Esophagus squamous epithelium (tissue), 5 donors: ENCODE measurements around the gene CYLD. TPM values are rescaled to one million over a fixed set of nuclear protein-coding genes. Genes with fewer than 3 reads are reported as not detected.
A peak's percentile ranks its signal among the peaks of the same experiment; 100 is the strongest.

Source experiments
- DNase-seq: peaks from one replicate; lab custom pipeline; 2025; lab: John Stamatoyannopoulos, UW
- H3K27ac ChIP-seq, 4 donors: fragments of 200-600 bp; sonication (generic); one replicate each; pipeline ENCODE4 v1.5.1; 2016 to 2019; ENCODE audit warnings: mild to moderate bottlenecking in 1 of 4
- H3K27me3 ChIP-seq, 4 donors: fragments of 200-600 bp; sonication (generic); 1 replicate in 3 of 4; 2 replicates in 1 of 4; pipeline versions ENCODE4 v1.5.1 to v1.6.0; 2017 to 2021; ENCODE audit warnings: antibody characterized with exemption in 1 of 4
- H3K36me3 ChIP-seq, 3 donors: fragments of 200-600 bp; sonication (generic); one replicate each; pipeline ENCODE4 v1.5.1; 2016 to 2019
- H3K4me1 ChIP-seq, 3 donors: fragments of 200-600 bp; sonication (generic); one replicate each; pipeline ENCODE4 v1.5.1; 2017 to 2019
- H3K4me3 ChIP-seq, 4 donors: fragments of 200-600 bp; sonication (generic); 1 replicate in 3 of 4; 2 replicates in 1 of 4; pipeline ENCODE4 v1.5.1; 2016 to 2019; ENCODE audit warnings: mild to moderate bottlenecking in 2 of 4, moderate library complexity in 1 of 4
- H3K9me3 ChIP-seq, 3 donors: fragments of 200-600 bp; sonication (generic); one replicate each; pipeline ENCODE4 v1.5.1; 2016 to 2019
- POLR2A ChIP-seq, 4 donors: fragments of 450-650 bp; IDR thresholded peaks; one replicate each; pipeline ENCODE4 v1.6.1; 2017; ENCODE audit warnings: antibody characterized with exemption in 4 of 4, mild to moderate bottlenecking in 4 of 4, moderate library complexity in 3 of 4
- WGBS, 2 donors: methylation state at CpG; one replicate each; pipeline ENCODE4 v1.1.5; 2018; 5-methylcytosine and 5-hydroxymethylcytosine counted together
- intact Hi-C: fragments of 100-400 bp; cut with DNase I; formaldehyde crosslinking; loops from one replicate; pipeline ENCODE4 v1.15.0; 2022
- total RNA-seq, 4 donors: library from RNA; depleted of rRNA; stranded (reverse); fragments of >200 nt; gene quantifications; one replicate each; pipeline ENCODE4 v1.1.0, GENCODE V29; 2016
- TF ChIP-seq, protein P1 (sequence below), 6 experiments: fragments of 450-650 bp in 4 of 6; fragments of 200-600 bp in 2 of 6; sonication (generic) in 2 of 6; IDR thresholded peaks; one replicate each; pipeline ENCODE4 v1.5.1; 2016 to 2019; ENCODE audit warnings: antibody characterized with exemption in 6 of 6, mild to moderate bottlenecking in 4 of 6, moderate library complexity in 4 of 6
- donor health status: DM: yes; HTN: yes; CAD: no.

Gene CYLD
- total RNA-seq, 4 donors from 2014 or later: 22.6 to 45.9 (median 36.0) TPM

DNA sequence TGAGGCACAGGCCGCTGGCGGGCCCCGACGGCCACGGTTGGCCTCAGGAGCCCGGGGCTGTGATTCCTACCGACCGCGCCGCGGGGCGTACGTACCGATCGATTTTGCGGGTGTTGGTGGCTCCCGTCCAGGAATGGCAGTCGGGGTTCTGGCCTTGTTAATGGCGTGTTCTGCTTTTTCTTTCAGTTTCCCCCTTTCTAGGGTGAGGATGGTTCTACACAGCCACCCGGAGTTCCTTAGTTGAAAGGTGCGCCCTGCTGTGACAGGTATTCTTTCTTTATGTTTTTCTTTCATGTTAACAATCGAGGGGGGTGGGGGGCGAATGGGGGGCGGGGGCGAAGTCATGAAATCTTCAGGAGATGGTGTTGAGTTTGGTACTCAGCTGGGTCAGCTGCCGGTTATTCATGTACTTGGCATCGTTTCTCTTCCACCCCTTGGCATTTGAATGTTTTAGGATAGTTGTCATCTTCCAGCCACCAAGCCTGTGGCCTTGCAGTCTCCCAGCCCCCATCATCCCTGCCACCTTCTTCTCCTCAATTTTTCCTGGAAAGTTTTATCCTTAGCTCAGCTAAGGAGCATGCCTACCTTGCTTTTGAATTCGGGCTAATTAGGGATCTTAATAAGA is 802 bp downstream of the CYLD start:
- H3K4me1 ChIP-seq: peaks cover 9 to 62% (median 21%) of the 10 kb centered on the region in 3 donors
- intact Hi-C loops: no loop called here
- H3K36me3 ChIP-seq: peaks cover 0 to 10% (median 3%) of the 10 kb centered on the region in 3 donors
- H3K27me3 ChIP-seq: no peaks in the 10 kb centered on the region
- H3K4me3 ChIP-seq: peak overlapping the region; percentile 78 to 98 (median 92)
- 0 to 6% methylated on average over 5 to 22 of the region's 28 CpGs for WGBS, 2 donors
- no peak for DNase-seq
- no peak for TF ChIP-seq POLR2A (IDR thresholded peaks at IDR 0.05)
- TF ChIP-seq, protein P1, sequence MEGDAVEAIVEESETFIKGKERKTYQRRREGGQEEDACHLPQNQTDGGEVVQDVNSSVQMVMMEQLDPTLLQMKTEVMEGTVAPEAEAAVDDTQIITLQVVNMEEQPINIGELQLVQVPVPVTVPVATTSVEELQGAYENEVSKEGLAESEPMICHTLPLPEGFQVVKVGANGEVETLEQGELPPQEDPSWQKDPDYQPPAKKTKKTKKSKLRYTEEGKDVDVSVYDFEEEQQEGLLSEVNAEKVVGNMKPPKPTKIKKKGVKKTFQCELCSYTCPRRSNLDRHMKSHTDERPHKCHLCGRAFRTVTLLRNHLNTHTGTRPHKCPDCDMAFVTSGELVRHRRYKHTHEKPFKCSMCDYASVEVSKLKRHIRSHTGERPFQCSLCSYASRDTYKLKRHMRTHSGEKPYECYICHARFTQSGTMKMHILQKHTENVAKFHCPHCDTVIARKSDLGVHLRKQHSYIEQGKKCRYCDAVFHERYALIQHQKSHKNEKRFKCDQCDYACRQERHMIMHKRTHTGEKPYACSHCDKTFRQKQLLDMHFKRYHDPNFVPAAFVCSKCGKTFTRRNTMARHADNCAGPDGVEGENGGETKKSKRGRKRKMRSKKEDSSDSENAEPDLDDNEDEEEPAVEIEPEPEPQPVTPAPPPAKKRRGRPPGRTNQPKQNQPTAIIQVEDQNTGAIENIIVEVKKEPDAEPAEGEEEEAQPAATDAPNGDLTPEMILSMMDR (IDR thresholded peaks at IDR 0.05): no peak
- no peaks in the 10 kb centered on the region for H3K9me3 ChIP-seq
- peak overlapping the region; percentile 93 to 98 (median 96) for H3K27ac ChIP-seq

DNA sequence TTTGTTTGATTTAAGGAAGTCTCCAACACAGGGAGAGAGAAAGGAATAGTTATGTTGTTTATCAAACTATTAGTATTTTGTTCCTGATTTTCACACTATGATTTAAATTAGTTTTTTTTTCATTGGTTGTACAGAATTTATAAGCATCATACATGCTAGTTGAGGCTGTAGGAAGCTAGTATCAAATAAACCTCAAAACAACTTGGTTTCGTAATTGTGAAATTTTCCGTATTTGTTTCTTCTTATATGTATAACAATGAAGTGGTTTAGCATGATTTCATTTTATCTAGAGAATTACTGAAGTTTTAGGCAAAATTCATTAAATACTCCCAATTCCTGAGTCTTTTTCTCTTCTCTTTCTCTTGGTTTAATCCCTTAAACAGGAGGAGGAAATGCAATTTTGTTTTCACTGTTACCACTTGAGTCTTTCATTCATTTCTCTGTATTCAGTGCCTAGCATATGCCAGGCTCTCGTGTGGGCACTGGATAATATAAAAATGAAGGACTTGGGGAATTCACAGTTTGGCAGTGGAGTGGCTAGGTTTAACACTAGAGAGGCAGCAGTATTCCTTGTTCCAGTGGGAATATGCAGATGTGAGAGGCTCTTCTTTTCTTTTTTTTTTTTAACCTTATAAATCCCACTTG is 1.8 kb downstream of the CYLD start:
- Histone ChIP-seq H3K4me1 (peaks cover 9 to 71% (median 21%) of the 10 kb centered on the region in 3 donors), H3K27ac (peak overlapping the region in 3 of 4 donors; percentile 93 to 98 (median 95)), H3K27me3 (no peaks in the 10 kb centered on the region), H3K9me3 (no peaks in the 10 kb centered on the region), H3K36me3 (peaks cover 0 to 10% (median 3%) of the 10 kb centered on the region in 3 donors), H3K4me3 (peak overlapping the region in 3 of 4 donors; percentile 92 to 98 (median 93))
- intact Hi-C loops: no loop called here
- TF ChIP-seq, protein P1 (IDR thresholded peaks at IDR 0.05): no peak
- no peak for TF ChIP-seq POLR2A (IDR thresholded peaks at IDR 0.05)
- no peak for DNase-seq
- 39 to 53% methylated on average over 3 of the region's 3 CpGs for WGBS, 2 donors

DNA sequence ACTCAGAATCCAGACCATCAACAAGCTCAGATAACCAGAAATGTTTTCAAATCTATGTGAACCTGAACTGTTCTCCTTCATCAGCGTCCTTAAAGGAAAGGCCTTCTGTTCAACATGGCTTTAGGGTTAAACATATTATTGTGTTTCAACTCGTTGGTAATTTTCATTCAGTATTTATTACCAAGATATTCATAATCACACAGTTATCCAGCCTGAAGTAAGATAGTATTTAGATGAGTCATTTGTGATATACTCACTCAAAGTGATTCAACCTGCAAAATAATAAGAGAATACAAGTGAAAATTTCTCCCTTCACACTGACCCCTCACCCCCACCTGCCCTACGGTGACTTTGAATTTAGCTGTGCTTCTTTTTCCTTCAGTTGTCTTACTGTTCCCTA is 3.0 kb downstream of the CYLD start:
- Histone ChIP-seq H3K36me3 (peaks cover 0 to 15% (median 3%) of the 10 kb centered on the region in 3 donors), H3K27ac (peak overlapping the region in 2 of 4 donors; percentile 32 to 98), H3K9me3 (no peaks in the 10 kb centered on the region), H3K27me3 (no peaks in the 10 kb centered on the region), H3K4me1 (peaks cover 9 to 82% (median 23%) of the 10 kb centered on the region in 3 donors), H3K4me3 (no peak overlapping the region)
- no peak for TF ChIP-seq POLR2A (IDR thresholded peaks at IDR 0.05)
- TF ChIP-seq, protein P1 (IDR thresholded peaks at IDR 0.05): no peak
- WGBS, 2 donors: 23 to 35% methylated on average over 3 of the region's 3 CpGs
- no peak for DNase-seq
- intact Hi-C loops: no loop called here

DNA sequence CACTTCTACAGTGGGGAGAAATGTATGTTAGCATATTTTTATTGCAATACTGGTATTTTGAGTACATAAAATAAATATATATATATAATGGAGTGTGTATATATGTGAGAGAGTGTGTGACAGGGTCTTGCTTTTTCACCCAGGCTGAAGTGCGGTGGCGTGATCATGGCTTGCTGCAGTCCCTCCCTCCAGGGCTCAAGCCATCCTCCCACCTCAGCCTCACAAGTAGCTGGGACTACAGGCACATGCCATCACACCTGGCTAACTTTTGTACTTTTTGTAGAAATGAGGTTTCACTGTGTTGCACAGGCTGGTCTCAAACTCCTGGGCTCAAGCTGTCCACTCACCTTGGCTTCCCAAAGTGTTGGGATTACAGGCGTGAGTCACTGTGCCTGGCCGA is 4.1 kb downstream of the CYLD start:
- Histone ChIP-seq H3K9me3 (no peaks in the 10 kb centered on the region), H3K36me3 (peaks cover 0 to 19% (median 3%) of the 10 kb centered on the region in 3 donors), H3K4me1 (peaks cover 4 to 82% (median 25%) of the 10 kb centered on the region in 3 donors), H3K4me3 (no peak overlapping the region), H3K27me3 (no peaks in the 10 kb centered on the region), H3K27ac (peak overlapping the region in 2 of 4 donors; percentile 6 to 32)
- WGBS, 2 donors: 75 to 87% methylated on average over 2 to 4 of the region's 4 CpGs
- intact Hi-C loops: no loop called here
- no peak for DNase-seq
- TF ChIP-seq, protein P1 (IDR thresholded peaks at IDR 0.05): no peak
- no peak for TF ChIP-seq POLR2A (IDR thresholded peaks at IDR 0.05)
